ENCODE results near the gene LRRC4B. TPM values are rescaled to one million over a fixed set of nuclear protein-coding genes. Genes with fewer than 3 reads are reported as not detected.
"Not testable (repeated sequence)": the region's sequence is repeated elsewhere in the genome, so short reads cannot be mapped to it uniquely, and the experiment has no call there.

The LRRC4B gene
- total RNA-seq, 4 donors from 2014 or later, result 0.18 to 1.5 (median 0.44) TPM

- H3K36me3 ChIP-seq, result no peaks in the 10 kb centered on the region
- no peak for DNase-seq
- no peak overlapping the region for H3K27ac ChIP-seq
- TF ChIP-seq CTCF (IDR thresholded peaks at IDR 0.05) (no peak), POLR2A (IDR thresholded peaks at IDR 0.05) (no peak)
- H3K4me3 ChIP-seq, result no peak overlapping the region
- intact Hi-C loops (cut with DNase I), result no loop called here
- peaks cover 0 to 28% (median 0%) of the 10 kb centered on the region in 4 donors for H3K27me3 ChIP-seq
- peaks cover 0 to 17% (median 0%) of the 10 kb centered on the region in 3 donors for H3K9me3 ChIP-seq
- H3K4me1 ChIP-seq, result no peaks in the 10 kb centered on the region
- WGBS, 2 donors, result 75 to 78% methylated on average over 8 to 9 of the region's 11 CpGs
These were observed 32.5 kb downstream of the LRRC4B start for GRCh38 chr19:50535672-50536187.

GRCh38 chr19:50534478-50534877 is 33.8 kb downstream of the LRRC4B start:
- H3K9me3 ChIP-seq, result peaks cover 0 to 17% (median 0%) of the 10 kb centered on the region in 3 donors
- H3K27me3 ChIP-seq, result peaks cover 0 to 39% (median 0%) of the 10 kb centered on the region in 4 donors
- intact Hi-C loops (cut with DNase I), result no loop called here
- TF ChIP-seq POLR2A (IDR thresholded peaks at IDR 0.05) (no peak), CTCF (IDR thresholded peaks at IDR 0.05) (no peak)
- H3K4me1 ChIP-seq, result no peaks in the 10 kb centered on the region
- 51 to 61% methylated on average over 3 of the region's 3 CpGs for WGBS, 2 donors
- no peak for DNase-seq
- no peaks in the 10 kb centered on the region for H3K36me3 ChIP-seq
- H3K4me3 ChIP-seq, result no peak overlapping the region
- H3K27ac ChIP-seq, result no peak overlapping the region

GRCh38 chr19:50532952-50533351 is 35.3 kb downstream of the LRRC4B start:
- no peak for TF ChIP-seq CTCF (IDR thresholded peaks at IDR 0.05)
- TF ChIP-seq POLR2A (IDR thresholded peaks at IDR 0.05), result no peak
- Histone ChIP-seq H3K4me3 (no peak overlapping the region), H3K9me3 (peaks cover 0 to 17% (median 0%) of the 10 kb centered on the region in 3 donors), H3K36me3 (no peaks in the 10 kb centered on the region), H3K27me3 (peaks cover 0 to 49% (median 0%) of the 10 kb centered on the region in 4 donors), H3K4me1 (no peaks in the 10 kb centered on the region), H3K27ac (no peak overlapping the region)
- WGBS, 2 donors, result 79 to 92% methylated on average over 4 of the region's 4 CpGs
- no peak for DNase-seq
- intact Hi-C loops (cut with DNase I), result no loop called here

- Histone ChIP-seq H3K27ac (no peak overlapping the region), H3K36me3 (no peaks in the 10 kb centered on the region), H3K27me3 (peaks cover 0 to 41% (median 0%) of the 10 kb centered on the region in 4 donors), H3K4me3 (no peak overlapping the region), H3K4me1 (no peaks in the 10 kb centered on the region), H3K9me3 (peaks cover 0 to 17% (median 0%) of the 10 kb centered on the region in 3 donors)
- DNase-seq, result no peak
- no peak for TF ChIP-seq POLR2A (IDR thresholded peaks at IDR 0.05)
- no peak for TF ChIP-seq CTCF (IDR thresholded peaks at IDR 0.05)
- intact Hi-C loops (cut with DNase I), result no loop called here
- WGBS, 2 donors, result 51 to 80% methylated on average over 1 to 7 of the region's 14 CpGs
These were observed 37.0 kb downstream of the LRRC4B start for GRCh38 chr19:50531171-50531612.

- not testable (repeated sequence) for DNase-seq
- WGBS, 2 donors, result 68 to 69% methylated on average over 3 of the region's 3 CpGs
These were observed 40.2 kb downstream of the LRRC4B start for GRCh38 chr19:50528052-50528451.

GRCh38 chr19:50522881-50523280 is 45.4 kb downstream of the LRRC4B start:
- H3K4me1 ChIP-seq, result no peaks in the 10 kb centered on the region
- WGBS, 2 donors, result 91 to 93% methylated on average over 5 to 7 of the region's 10 CpGs
- no peaks in the 10 kb centered on the region for H3K36me3 ChIP-seq
- no peak overlapping the region for H3K4me3 ChIP-seq
- intact Hi-C loops (cut with DNase I), result no loop called here
- TF ChIP-seq POLR2A (IDR thresholded peaks at IDR 0.05) (no peak), CTCF (IDR thresholded peaks at IDR 0.05) (no peak)
- H3K9me3 ChIP-seq, result no peaks in the 10 kb centered on the region
- H3K27ac ChIP-seq, result no peak overlapping the region
- no peaks in the 10 kb centered on the region for H3K27me3 ChIP-seq
- DNase-seq, result no peak

More at GRCh38 chr19:50528052-50528451, 40.2 kb downstream of the LRRC4B start:
- intact Hi-C loops (cut with DNase I); H3K27ac ChIP-seq; H3K4me3 ChIP-seq; H3K36me3 ChIP-seq; H3K4me1 ChIP-seq; H3K9me3 ChIP-seq: not testable (repeated sequence)
- peaks cover 0 to 41% (median 0%) of the 10 kb centered on the region in 4 donors for H3K27me3 ChIP-seq
